GM18505 (cell line): Measurements from ENCODE around the gene UNC5C.

Source experiments
- ATAC-seq: cut with Tn5 transposase; IDR thresholded peaks from one replicate; pipeline ENCODE4 v1.9.1; 2021; ENCODE audit not compliant: unreplicated experiment
- POLR2A ChIP-seq: IDR thresholded peaks from 4 replicates; pipeline ENCODE4 v1.6.1; 2011; ENCODE audit warnings: borderline replicate concordance; ENCODE audit not compliant: insufficient read depth, insufficient read length; ENCODE audit errors: extremely low read depth

Gene UNC5C

DNA sequence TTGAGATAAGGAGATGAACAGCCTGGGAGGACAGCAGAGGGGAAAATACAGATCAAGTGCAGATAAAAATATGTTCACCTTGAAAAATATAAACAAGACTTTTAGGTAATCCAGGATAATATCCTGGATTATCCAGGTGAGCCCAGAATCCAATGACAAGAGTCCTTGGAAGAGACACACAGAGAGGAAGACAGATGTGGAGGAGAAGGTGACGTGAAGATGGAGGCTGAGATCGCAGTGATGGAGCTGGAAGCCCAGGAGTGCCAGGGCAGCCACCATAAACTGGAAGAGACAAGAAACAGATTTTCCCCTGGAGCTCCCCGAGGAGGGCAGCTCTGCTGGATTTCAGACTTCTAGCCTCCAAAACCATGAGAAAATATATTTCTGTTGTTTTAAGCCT lies 230.7 kb downstream of the UNC5C start:
- no peak for ATAC-seq
- no peak for TF ChIP-seq POLR2A

DNA sequence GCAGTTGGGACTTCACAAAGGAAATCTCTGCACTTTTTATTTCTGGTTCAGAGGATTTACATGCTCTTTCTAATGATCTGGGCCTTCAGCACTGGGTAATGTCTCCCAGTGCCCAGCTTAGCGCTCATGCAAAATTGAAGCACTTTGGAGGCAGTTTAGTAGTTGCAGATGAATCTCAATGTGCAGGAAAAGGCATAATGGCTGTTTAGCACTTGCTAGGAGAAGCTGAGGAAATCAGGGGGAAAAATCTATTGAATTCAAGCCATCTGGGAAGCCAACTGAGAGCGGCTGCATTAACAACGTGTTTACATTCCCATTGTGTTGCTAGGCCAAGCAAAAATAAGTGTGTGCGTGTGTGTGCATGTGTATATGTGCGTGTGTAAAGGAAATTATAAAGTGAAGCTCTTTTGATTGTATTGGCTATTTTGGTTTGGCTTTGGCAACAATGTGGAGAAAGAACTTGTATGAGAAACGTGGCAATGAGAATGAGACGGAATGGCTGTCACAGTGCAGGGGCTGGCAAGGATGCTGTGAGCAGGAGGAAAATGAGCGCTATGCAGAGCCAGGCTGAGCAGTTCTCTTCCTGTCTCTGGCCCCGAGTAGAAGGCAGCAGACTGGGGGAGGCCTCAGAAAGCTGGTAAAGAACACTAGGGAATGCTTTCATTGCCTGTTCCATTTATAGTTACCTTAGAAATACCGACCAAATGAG lies 231.5 kb downstream of the UNC5C start:
- no peak for ATAC-seq
- TF ChIP-seq POLR2A: no peak

DNA sequence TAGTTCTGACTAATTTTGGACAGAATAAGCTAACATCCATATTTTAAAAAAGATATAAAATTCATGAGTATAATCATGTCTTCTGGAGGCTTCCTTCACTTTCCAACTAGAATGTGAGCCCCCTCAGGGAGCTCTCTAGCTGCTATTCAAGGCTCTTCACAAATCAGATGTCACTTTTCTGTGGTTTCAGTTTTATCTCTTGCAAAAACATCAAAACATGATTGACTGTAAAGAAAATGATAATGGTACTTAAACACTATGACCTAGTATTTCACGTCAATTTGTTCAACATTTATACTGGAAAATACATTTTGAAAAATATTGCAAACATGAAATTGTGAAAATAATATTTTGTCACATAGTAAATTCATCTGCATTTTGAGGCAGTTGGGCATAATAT lies 234.2 kb downstream of the UNC5C start:
- no peak for TF ChIP-seq POLR2A
- ATAC-seq: no peak

DNA sequence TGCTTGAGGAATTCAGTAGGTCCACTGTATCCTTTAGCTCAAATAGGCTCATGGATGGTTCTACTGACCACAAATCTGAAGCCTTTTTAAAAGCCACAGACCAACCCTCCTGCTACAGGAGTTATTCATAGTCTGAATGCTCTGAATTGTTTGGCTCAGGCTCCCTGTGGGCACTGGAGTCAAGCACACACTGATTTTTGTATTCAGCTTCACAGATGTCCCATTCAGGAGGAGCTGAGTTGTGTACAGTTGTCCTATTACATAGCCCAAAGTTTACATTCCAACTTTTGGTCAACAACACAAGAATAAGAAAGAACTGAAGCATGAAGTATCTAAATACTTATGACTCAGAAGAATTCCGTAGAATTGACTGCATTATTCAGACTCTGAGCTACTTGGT lies 243.9 kb downstream of the UNC5C start:
- no peak for TF ChIP-seq POLR2A
- ATAC-seq: no peak

DNA sequence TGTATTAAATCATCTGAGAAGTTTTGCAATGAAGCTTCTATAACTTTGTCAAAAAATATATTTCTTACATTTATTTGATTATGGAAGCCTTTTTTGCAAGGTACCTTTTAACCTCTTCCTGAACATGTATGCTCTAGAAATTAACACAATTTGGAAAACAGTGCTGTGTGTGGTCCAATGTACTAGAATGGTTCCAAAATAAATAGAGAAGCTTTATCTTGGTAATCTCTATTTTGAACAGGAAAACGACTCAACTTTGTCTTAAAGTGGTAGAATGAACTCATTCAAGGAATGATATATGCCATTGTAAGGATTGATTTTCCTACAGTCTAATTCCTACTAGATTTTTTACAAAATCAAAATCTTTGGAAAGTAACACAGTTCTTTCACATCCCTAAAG lies 248.5 kb downstream of the UNC5C start:
- no peak for ATAC-seq
- no peak for TF ChIP-seq POLR2A

DNA sequence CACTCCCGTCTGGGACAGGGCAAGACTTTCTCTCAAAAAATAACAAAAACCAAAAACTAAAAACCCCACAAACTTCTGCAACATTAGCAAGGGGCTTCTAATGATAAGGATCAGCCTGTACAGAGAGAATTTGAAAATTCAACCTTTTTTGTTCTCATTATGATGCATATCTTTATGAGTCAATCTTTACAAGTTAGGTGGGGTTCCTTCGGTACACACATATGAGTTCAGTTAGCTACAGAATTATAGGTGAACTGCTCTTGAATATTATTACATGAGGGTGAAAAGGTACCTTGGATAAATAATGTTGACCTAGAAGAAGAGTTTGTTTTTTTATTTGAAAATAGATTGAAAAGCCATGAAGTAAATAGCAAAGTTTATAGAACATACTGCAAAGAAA lies 252.7 kb downstream of the UNC5C start:
- no peak for TF ChIP-seq POLR2A
- ATAC-seq: no peak

DNA sequence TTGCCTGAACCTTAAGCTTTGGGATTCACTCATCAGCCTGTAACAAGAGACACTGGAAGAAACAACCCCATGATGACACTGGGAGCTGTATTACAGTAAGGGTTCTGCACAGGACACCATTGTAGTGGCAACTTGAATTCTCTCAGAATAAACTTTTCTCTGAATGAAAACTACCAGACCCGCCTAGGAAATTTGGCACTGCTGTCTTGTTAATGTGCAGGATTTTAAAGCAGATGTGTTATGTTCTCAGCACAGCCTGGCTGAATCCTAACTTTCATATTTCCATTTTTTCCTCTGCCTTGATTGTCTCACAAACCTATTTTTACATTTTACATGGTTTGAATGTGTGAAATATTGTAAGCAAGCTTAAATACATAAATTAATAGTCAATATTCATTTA lies 253.6 kb downstream of the UNC5C start:
- no peak for TF ChIP-seq POLR2A
- ATAC-seq: no peak

DNA sequence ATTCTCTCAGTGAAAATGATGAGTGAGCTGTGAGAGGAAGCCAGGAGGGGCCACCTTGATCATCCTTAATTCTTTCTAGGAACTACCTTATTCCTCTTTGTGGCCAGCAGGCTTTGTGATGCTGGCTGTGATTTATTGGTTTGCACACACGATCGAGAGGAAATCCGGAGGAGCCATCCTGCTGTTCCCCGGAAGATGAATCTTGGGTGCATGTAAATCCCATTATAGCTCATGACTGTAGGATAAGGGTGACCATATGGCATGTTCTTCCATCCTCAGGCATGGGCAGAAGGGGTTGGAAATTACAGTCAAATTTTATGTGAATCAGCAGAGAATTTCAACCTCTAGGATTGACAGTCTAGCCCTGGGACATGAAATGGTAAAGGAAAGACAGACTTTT lies 254.5 kb downstream of the UNC5C start:
- no peak for ATAC-seq
- TF ChIP-seq POLR2A: no peak

DNA sequence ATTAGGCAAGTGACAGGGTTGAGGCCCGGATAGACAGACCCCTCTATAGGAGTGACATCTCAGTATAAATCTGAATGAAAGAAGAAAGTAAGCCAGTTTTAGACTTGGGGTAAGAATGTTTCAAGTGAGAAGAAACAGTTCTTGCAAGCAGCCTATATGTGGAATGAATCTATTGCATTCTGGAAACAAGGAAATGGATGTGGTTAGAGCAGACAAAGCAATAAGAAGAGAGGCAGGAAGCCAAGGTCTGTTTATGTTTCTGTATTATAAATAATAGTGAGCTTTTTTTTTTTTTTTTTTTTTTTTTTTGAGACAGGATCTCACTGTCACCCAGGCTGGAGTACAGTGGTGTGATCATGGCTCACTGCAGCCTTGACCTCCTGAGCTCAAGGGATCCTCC lies 255.8 kb downstream of the UNC5C start:
- TF ChIP-seq POLR2A: no peak
- no peak for ATAC-seq

DNA sequence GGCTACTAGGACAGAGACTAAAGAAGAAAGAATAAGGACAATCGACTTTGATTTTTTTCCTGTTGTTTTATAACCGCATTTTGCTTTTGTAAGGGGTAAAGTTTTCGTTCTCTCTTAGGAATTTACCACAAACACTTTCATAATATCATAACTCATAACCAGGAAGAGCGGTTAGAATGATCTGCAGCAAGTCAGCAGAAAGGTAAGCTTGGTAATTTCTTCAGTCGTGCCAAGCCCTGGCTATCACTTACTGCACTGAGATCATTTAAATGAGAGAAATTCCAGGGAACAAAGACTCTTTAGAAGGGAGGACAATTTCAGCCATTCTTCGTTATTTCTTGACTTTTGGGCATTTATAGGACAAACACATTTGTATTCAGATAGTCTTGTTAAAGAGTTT lies 258.1 kb downstream of the UNC5C start:
- no peak for TF ChIP-seq POLR2A
- ATAC-seq: no peak

DNA sequence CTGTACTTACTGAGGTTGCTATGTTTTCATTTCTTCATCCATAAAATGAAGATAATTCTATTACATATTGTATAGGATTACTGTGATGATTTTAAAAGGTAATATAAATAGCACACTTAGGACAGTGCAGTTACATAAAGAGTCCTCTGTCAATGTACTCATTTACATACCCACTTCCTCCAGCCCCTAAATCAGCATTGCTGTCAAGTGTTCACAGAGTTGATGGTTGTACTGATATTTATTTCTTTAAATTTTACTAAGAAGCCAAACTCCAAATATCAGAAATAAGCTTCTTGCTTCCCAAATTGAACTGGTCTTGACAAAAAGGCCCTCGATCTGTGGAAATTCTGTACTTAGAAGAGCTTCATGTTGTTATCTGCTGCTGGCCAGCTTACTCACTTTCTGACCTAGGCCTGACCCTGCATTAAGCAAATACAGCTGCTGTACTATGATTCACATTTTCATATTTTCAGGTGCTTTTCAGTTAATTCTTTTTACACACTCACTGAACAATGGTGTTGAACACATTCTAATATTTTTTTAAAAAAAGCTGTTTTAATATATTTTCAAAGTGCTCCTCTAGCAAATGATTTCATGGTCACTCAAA lies 259.6 kb downstream of the UNC5C start:
- TF ChIP-seq POLR2A: no peak
- peak; percentile 77 for ATAC-seq

DNA sequence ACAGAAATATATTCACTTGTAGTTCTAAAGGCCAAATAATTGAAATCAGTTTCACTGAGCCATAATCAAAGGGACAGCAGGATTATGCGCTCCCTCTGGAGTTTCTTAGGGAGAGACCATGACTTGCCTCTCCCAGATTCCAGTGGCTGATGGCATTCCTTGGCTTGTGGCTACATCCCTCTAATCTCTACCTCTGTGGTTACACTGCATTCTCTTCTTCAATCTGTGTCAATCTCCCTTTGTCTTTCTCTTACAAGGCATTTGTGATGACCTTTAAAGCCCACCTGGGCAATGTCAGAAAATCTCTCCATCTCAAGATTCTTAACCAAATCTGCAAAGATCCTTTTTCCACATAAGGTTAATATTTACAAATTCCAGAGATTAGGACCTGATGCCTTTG lies 260.2 kb downstream of the UNC5C start:
- no peak for TF ChIP-seq POLR2A

DNA sequence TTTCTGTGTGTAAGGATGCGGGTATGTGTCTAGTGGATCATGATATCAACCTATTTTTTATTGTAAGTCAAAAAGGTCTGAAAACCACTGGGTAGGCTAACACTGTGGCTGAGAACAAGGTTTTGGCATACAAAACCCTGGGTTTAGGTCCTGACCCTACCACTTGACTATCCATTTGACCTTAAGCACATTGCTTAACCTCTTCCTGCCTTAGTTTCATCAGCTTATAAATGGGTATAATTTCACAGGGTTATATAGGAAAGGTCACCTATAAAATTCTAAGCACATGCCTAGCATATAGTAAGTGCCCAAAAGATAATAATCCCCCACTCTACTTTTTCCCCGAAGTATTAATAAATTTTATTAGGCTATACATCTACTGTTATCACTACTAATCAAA lies 263.0 kb downstream of the UNC5C start:
- no peak for TF ChIP-seq POLR2A
- ATAC-seq: no peak

More for the DNA sequence above, 260.2 kb downstream of the UNC5C start:
- ATAC-seq: no peak

DNA sequence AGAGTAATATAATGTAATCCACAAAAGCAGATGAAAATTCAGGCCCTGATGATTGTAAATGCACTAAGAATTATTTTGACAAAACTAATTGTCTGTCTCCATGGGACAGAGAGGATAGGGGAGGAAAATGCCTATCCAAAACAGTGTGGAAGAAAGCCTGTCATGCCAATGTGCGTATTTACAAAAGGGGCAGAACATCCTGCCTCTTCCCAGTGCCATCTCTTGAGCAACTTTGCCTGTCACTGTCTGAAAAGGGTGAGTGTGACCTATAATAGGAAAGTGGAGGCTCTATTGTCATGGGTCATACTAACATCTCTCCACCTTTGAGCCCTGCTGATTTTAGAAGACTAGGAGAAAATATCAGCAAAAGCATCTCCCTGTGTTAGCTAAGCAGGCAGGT lies 264.1 kb downstream of the UNC5C start:
- TF ChIP-seq POLR2A: no peak
- no peak for ATAC-seq
